ENCODE measurements around the gene PERP.
"Not testable (repeated sequence)": the region's sequence is repeated elsewhere in the genome, so short reads cannot be mapped to it uniquely, and the experiment has no call there.

PERP gene

GRCh38 chr6:138104618-138105213 lies 2.5 kb downstream of the PERP start:
- DNase-seq, result no peak

DNA sequence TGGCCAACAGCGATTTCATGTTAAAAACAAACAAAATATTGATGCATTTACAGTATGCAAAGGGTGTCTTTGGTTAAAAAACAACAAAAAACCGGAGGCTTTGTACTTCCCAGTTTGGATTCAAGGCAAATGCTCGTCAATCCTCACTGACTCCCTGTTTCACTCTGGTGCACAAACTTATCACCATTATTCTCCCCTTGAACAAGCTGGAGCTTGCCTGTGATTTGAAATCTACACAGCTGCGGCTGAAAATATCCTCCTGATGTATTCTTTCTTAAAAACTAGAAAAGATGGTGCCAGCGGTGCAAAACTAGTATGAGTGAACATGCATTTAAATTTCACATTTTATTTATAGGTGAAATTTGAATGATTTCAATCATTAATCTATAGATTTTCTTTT lies 3.3 kb downstream of the PERP start:
- DNase-seq, result no peak

GRCh38 chr6:138101946-138102731 lies 5.1 kb downstream of the PERP start:
- no peak for DNase-seq

GRCh38 chr6:138099832-138100231 lies 7.4 kb downstream of the PERP start:
- DNase-seq, result no peak

GRCh38 chr6:138098306-138098705 lies 8.9 kb downstream of the PERP start:
- DNase-seq, result no peak

DNA sequence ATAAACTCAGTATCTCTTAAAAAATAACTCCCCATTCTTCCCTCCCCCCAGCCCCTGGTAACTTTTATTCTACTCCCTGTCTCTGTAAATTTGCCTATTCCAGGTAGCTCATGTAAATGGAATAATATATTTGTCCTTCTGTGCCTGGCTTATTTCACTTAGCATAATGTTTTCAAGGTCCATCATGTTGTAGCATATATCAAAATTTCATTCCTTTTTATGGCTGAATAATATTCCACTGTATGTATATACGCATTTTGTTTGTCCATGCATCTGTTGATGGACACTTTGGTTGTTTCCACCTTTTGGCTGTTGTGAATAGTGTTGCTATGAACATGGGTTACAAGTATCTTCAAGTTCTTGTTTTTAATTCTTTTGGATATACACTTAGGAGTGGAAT lies 13.0 kb downstream of the PERP start:
- no peak for DNase-seq

DNA sequence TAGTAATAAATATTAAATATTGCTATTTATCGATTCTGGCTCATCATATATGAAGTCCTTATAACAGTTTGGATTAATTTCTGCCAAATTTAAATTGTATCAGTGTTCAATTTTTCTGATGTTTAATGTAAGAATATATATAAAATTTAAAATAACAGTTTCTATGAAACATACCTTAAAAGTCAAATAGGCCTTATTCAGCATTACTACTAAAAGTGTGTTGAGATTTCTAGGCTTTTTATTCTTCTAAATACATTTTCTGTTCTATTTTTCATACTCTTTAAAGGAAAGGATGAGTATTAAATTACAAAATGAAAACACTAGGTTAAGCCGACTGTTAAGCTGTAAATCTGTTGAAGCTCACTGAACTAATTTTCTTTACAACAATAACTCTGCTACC lies 13.6 kb downstream of the PERP start:
- no peak for DNase-seq

DNA sequence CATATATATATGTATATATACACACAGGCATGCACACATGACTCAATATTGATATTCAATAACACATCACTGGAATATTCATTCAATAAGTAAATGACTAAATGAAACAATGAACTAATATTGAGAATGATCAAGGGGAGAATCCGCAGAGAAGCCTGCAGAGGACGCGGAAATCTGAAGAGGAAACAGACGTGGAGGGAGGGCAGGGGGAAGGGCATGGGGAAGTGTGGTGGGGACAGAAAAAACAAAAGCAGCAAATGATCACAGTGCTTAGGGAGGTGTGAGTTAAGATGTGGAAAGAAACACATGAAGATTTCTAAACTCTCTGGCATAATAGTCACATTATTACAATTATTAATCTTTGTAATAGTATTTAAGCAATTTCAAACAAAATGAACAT lies 14.5 kb downstream of the PERP start:
- DNase-seq, result no peak

DNA sequence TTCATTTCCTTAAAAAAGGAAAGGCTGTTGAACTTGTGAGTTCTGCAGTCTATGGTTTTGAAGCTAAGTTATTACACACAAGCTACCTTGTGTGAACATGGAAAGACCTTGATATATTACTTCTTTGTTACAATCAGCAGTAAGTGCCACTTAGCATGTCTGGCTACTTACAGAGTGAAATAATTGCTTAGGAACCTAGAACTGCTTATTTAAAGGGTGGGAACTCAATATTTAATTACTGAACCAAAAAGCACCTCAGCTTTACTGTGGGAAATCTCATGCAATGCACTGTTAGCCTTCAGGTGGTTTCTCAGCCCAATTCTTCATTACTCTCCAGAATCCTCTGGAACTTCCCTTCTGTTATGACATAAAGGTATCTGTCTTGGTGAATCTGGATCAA lies 17.9 kb downstream of the PERP start:
- DNase-seq, result no peak

DNA sequence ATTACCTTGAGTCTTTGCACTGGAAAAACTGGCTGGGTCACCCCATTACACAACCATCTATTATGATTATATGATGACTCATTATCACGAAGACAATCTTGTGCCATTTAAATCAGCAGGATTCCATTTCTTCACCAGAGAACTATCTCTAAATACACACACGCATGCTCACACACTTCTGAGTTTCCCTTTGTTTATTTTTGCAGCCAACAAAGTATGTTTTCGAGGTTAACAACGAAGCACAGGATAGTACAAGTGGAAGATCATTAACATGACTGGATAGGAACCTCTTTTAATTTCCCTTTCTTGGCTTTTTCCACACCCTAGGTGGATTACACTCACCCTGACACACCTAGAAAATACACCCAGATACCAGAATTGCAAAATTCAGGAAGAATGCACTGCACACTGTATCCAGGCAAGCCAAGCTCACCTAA lies 18.9 kb downstream of the PERP start:
- no peak for DNase-seq

GRCh38 chr6:138087593-138088325 lies 19.5 kb downstream of the PERP start:
- DNase-seq, result no peak

DNA sequence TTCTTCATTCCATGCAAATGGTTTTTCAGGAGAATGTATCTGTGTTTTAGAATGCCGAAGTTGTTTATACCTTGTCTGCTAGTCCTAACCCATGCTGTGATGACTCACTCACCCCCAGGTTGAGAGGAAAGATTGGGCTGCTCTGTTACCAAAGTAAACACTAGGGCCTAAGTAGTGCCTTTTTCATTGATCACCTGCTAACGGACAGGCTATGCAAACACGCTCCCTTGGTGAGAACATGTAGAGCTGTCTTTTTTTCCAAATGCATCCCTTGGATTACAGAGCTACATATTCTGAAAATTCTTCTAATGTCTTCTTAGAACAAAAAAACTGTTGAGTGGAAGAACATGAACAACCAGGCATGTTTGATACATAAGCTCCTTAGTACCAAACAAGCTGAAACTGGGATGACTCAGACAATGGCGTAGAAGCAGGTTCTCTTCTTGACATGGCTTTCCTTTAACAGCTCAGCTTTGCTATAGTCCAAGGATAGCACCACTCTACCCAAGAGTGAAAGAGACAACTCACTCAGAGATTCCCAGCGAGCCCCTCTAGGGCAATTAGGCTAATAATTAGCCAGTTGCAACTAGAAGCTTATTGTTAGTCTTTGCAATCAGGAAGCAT lies 20.5 kb downstream of the PERP start:
- no peak for DNase-seq

DNA sequence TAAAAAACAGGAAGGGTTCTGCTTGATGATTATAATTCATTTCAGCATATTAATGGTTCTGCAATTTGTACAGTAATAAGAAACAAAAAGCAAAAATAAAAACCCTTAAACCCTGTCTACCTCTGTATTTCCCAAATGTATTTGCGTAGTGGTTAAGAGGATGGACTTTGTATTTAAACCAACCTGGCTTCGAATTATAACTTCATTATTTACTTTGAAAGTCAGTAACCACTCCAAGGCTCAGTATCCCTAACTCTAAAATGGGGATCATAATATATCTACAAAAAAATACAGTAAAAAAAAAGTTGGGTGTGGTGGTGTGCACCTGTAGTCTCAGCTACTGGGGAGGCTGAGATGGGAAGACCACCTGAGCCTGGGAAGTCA lies 21.4 kb downstream of the PERP start:
- no peak for DNase-seq

DNA sequence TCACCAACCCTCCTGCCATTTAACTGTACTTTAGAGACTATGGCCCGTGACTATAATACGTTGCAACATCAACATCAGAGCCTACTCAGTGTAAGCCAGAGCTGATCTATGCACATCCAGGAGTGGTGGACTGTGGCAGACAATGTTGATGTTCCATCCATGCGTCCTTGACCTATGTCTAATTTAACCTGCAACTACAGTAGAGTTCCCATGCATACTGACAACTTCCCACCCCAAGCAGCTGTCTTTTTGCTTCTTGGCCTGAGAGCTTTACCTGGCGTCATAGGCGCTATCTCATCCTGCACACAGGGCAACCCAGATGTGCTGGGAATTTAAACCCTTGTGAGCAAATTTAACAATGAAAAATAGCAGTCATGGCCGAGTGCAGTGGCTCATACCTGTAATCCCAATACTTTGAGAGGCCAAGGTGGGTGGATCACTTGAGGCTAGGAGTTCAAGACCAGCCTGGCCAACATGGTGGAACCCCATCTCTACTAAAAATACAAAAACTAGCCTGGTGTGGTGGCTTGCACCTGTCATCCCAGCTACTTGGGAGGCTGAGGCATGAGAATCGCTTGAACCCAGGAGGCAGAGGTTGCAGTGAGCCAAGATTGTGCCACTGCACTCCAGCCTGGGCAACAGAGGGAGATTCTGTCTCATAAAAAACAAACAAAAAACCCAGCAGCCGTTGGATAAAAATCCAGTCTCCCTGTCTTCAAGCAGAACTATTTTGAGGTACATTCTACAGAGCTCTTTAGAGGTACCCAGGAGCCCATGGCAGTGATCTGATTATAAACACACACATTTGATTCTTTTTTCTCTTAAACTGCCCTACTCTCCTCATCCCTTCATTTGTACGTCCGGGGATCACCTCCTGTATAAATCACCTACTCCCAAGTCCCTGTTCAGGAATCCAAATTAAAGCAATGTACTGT lies 22.0 kb downstream of the PERP start:
- no peak for DNase-seq

GRCh38 chr6:138082232-138082631 lies 25.0 kb downstream of the PERP start:
- no peak for DNase-seq

DNA sequence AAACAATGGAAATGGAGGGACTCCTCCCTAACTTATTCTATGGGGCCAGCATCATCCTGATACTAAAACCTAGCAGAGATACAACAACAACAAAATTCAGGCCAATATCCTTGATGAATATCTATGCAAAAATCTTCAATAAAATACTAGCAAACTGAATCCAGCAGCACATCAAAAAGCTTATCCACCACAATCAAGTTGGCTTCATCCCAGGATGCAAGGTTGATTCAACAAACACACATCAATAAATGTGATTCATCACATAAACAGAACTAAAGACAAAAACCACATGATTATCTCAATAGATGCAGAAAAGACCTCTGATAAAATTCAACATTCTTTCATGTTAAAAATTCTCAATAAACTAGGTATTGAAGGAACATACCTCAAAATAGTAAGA lies 27.7 kb downstream of the PERP start:
- not testable (repeated sequence) for DNase-seq

- DNase-seq, result no peak
These were observed 28.7 kb downstream of the PERP start for GRCh38 chr6:138078491-138078890.

DNA sequence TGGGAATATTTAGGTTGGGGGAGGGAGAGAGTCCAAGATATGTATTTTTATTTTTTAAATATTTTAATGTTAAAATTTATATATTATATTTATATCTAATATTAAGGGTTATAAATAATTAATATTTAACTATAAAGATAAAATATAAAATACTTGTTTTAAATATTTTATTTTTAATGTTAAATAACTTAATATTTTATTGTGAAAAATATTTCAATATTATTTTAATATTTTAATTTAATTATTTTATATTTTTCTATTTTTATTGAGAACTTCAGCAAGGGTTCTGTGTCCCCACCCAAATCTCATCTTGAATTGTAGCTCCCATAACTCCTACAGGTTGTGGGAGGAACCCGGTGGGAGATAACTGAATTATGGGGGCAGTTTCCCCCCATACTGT lies 34.0 kb downstream of the PERP start:
- no peak for DNase-seq

DNA sequence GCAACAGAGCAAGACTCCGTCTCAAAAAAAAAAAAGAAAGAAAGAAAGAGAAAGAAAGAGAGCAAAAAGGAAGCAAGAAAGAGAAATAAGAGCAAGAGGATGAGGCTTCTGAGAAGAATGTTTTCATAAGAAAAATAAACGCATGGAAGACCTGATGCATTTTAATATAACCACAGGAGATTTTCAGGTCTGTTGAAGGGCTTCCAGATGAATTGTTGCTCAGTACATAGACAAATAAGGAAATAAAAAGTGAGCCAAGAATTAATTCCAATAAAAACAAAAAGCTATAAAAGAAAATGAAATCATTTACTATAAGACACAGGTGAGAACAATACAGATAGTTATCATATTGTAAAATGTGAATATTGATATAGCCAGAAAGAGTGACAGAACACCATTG lies 43.5 kb downstream of the PERP start:
- DNase-seq, result no peak

DNA sequence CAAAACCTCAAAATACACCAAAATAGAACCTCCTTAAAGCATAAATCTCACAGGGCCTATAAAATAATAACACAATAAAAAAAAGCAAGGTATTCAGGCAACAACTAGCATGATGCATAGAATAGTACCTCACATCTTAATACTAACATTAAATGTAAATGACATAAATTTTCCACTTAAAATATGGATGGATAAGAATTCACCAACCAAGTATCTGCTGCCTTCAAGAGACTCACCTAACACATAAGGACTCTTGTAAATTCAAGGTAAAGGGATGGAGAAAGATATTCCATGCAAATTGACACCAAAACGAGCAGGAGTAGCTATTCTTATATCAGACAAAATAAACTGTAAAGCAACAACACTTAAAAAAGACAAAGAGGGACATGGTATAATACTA lies 52.2 kb downstream of the PERP start:
- no peak for DNase-seq

DNA sequence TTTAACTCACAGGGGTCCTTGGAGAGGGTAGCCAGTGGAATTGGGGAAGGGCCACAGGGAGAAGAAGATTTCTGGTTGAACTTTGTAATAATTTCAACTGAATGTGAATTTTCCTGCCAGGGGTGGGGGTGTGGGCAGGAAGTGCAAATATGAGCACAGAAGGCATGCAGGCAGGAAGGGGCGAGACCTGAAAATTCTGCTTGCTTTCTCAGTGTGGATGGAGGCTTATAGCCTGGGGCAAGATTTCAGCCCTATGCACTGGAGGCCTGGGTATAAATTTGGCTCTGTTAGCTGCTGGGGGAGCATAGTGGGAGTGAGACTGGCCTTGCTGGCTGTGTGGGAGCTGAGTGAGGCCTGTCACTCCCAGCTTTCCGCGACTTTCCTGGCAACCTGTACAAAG lies 54.4 kb downstream of the PERP start:
- DNase-seq, result no peak

- no peak for DNase-seq
These were observed 62.2 kb downstream of the PERP start for GRCh38 chr6:138044972-138045371.

DNA sequence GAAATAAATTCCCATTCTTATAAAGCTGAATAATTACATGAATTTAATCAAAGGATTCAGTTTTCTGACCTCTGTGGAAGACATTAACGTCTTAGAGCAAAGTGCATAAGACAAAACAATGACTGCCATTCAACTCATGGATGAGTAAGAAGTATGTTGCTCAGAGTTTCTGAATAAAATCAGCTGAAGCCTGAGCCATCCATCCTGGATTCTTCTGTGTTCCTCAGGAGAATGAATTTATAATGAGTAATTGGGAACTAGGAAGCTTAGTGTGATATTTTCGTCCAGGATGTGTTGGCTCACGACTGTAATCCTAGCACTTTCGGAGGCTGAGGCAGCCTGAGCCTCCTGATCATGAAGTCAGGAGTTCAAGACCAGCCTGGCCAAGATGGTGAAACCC lies 62.8 kb downstream of the PERP start:
- no peak for DNase-seq
